Eye (tissue), 1 donor: Measurements from ENCODE around the gene PWP1.
A peak's percentile ranks its signal among the peaks of the same experiment; 100 is the strongest.

Experiments
- DNase-seq: peaks from one replicate; pipeline ENCODE4 v3.0.0-alpha.2; 2015

The PWP1 gene

DNA sequence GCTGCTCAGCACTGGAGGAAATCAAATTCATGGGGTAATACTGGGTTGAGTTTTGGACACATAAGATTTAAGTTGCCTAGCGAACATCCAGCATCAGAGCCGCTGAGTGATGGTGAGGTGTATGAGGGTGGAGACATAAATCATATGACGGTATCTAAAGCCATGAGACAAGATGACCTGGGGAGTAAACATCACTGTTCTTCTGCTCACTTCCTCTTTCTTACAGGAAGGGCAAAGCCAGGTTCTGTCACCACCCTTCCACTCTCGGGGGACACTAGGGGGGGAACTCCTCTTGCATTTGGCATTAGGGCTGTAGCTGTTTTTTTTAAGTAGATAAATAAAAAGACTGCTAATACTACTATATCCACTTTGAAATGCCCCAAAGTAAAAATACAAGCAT, 51.3 kb downstream of the PWP1 start:
- no peak for DNase-seq

DNA sequence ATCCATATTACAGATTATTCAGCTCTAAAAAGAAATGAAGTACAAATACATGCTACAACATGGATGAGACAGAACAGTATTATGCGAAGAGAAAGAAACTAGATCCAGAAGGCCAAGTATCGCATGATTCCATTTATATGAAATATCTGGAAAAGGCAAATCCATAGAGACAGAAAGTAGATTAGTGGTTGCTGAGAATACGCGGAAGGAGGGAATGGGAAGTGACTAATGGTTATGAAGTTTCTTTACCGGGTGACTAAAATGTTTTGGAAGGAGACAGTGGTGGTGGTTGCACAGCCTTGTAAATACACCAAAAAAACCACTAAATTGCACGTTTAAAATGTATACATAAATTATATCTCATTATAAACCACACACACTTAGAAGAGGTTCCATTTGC, 62.9 kb downstream of the PWP1 start:
- DNase-seq = no peak

DNA sequence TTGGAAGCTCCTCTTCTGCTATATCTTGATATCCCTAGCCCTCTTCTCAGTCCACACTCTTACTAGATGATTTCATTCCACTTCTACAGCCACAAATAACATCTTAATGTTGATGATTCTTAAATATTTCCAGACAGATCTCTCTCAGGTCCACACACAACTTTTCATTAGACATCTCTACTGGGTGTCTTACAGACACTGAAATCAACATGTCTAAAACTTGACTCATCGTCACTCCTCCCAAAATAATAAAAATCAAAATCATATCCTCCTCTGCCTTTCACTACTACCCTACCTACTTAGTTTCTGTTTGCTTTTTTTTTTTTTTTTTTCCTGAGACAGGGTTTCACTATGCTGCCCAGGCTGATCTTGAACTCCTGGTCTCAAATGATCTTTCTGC, 63.5 kb downstream of the PWP1 start:
- no peak for DNase-seq

DNA sequence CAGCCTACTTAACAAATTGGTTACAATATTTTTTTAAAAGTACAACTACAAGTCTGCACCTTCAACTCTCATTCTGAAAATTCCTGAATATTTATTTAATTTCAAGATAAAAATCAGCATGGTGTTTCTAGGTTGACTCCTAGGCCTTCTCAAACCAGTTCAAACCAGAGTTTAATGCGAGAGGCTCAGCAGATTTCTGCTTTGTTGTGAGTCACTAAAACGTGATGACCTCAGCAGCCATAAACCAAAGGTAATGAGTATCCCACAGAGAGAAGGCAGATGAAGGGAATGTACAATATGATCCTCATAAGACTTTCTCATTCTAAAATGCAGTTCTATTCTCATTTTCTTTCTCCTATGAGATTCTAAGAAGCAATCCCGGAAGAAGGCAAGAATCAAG, 73.8 kb downstream of the PWP1 start:
- peak; percentile 66 for DNase-seq

DNA sequence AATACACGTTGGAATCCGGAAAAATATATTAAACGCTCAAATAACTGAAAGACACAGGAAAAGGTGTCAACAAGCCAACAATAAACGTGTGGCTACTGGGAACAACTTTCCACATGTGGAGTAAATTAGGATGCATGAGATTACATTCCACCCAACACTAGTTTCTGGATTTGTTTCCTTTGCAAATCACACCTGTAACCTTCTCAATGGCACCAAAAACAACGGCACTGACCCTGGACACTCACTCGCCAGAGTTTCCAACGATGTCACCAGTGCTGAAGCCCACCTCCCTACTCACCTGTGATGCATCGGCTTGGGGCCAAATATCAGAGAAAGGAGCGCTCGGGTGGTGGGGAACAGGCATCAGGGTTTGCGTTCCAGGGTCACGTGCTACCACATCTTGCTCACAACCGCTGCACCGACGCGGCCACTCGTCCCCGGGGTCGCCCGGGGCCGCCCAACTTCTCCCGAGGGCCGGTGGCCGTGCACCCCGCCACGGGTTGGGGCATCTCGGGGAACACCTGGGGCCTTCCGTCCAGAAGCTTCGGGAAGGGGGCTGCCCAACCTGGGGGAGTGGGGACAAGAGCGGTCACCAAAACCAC, 74.7 kb downstream of the PWP1 start:
- peak; percentile 66 for DNase-seq

DNA sequence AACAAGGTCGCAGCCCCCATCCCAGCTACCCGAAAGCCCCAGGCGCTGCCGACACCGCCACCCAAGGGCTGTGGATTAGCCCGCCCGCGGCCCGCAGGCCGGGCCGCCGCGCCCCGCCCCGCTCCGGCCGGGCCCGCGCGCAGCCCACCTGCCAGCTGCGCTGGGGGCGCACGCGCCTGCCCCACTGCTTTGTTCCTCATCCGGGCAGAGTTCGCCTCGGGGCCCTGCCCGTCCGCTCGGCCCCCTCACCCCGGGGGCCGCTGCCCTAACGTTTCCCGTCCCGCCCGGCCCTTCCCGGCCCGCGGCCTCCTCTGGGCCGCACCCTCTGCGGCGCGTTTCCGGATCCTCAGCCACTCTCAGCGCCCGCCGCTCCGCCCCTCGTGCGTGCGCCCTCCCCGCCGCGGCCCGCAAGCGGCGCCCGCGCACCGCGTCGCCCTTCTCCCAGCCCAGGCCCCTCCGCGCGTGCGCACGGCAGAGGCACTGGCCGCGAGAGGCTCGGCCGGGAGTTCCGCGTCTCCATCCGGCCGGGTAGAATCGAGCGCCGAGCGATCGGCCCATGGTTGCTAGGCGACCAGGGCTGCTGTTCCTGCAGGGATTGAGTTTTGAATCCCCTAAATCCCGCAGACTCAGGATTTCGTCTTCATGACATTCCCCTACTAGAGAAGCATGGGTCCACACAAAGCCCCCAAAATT, 75.4 kb downstream of the PWP1 start, which contains the start of gene PRDM4:
PRDM4 (minus strand) TSS at position 329 of the 693 bp plus-strand sequence. CDS start 622 bp downstream, outside the sequence.
- DNase-seq = peak; percentile 98

DNA sequence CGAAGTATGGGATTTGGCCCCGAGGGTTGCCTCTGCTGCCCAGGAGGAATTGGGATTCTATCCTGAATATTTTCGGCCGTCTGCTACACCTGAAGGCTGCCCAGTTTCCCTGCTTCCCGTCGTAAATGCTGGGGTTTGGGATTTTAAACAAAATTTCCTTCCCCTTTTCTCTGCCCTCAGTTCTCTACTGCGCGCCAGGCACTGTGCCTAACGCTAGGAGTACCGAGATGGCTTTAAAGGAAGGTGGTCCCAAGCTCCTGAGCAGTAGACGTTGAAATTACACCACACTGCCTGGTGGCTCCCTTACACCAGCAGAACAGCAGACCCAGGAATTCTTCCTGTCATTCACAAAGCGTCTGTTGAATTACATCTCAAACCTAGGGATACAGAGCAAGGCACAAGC, 75.9 kb downstream of the PWP1 start:
- no peak for DNase-seq
